ENCODE results near the gene CPEB3. TPM values are rescaled to one million over a fixed set of nuclear protein-coding genes. Genes with fewer than 3 reads are reported as not detected.
A peak's percentile ranks its signal among the peaks of the same experiment; 100 is the strongest.

CPEB3 gene
- total RNA-seq, 1 experiment from 2014 or later, result 2.4 TPM

GRCh38 chr10:92304061-92304460 lies 13.2 kb upstream of the CPEB3 start:
- no peak overlapping the region for H3K27ac ChIP-seq (ENCODE audit: low read length)

GRCh38 chr10:92303096-92303495 lies 12.2 kb upstream of the CPEB3 start:
- Histone ChIP-seq H3K27me3 (ENCODE audit: control insufficient read depth, insufficient read depth, low read length) (no peaks in the 10 kb centered on the region), H3K27ac (ENCODE audit: low read length) (no peak overlapping the region)

More at GRCh38 chr10:92304061-92304460, 13.2 kb upstream of the CPEB3 start:
- in situ Hi-C loops (cut with HindIII; ENCODE audit: low pct_unique_long_range_greater_than_20kb, low sequenced_read_pairs), result no loop called here
- CTCF ChIA-PET, result interaction anchor here (0.6 kb wide), 1 partner anchor 34 kb away, joined by 3 read pairs; no protein-coding TSS in a partner anchor
- ATAC-seq (no peak), DNase-seq (ENCODE audit: low read depth, low spot score) (no peak)
- BruUV-seq (replicated peaks), result no TSS peak
- Histone ChIP-seq H3K4me1 (ENCODE audit: control insufficient read depth, insufficient read depth, low read length) (no peaks in the 10 kb centered on the region), H3K9me3 (ENCODE audit: control insufficient read depth, insufficient read depth, low read depth, low read length) (no peaks in the 10 kb centered on the region), H3K27me3 (ENCODE audit: control insufficient read depth, insufficient read depth, low read length) (no peaks in the 10 kb centered on the region), H3K36me3 (ENCODE audit: control insufficient read depth, insufficient read depth, low read length) (no peaks in the 10 kb centered on the region), H3K4me3 (ENCODE audit: low read depth in 2 of 2, low read length in 2 of 2) (no peak overlapping the region)
- intact Hi-C loops (cut with micrococcal nuclease; ENCODE audit: unreplicated experiment), result no loop called here
- TF ChIP-seq REST (IDR thresholded peaks at IDR 0.05; ENCODE audit: insufficient read depth in 1 of 2, low read depth in 2 of 2, low read length in 1 of 2) (no peak), TCF7L2 (IDR thresholded peaks at IDR 0.05; ENCODE audit: low read depth, low read length) (no peak), SIN3A (IDR thresholded peaks at IDR 0.05; ENCODE audit: borderline replicate concordance, insufficient read depth, low read depth, low read length) (no peak), POLR2AphosphoS5 (IDR thresholded peaks at IDR 0.05; ENCODE audit: low read depth, low read length) (no peak), CTCF (IDR thresholded peaks at IDR 0.05) (no peak)
- POLR2A ChIA-PET, result no interaction called here

More at GRCh38 chr10:92303096-92303495, 12.2 kb upstream of the CPEB3 start:
- intact Hi-C loops (cut with micrococcal nuclease; ENCODE audit: unreplicated experiment), result no loop called here
- H3K9me3 ChIP-seq (ENCODE audit: control insufficient read depth, insufficient read depth, low read depth, low read length), result no peaks in the 10 kb centered on the region
- in situ Hi-C loops (cut with HindIII; ENCODE audit: low pct_unique_long_range_greater_than_20kb, low sequenced_read_pairs), result no loop called here
- BruUV-seq (replicated peaks), result TSS peak; percentile 7
- ATAC-seq (no peak), DNase-seq (ENCODE audit: low read depth, low spot score) (no peak)
- H3K4me1 ChIP-seq (ENCODE audit: control insufficient read depth, insufficient read depth, low read length), result no peaks in the 10 kb centered on the region
- ChIA-PET POLR2A (interaction anchor here (1.0 kb wide), 1 partner anchor 11 kb away, joined by 6 read pairs; no protein-coding TSS in a partner anchor), CTCF (no interaction called here)
- H3K36me3 ChIP-seq (ENCODE audit: control insufficient read depth, insufficient read depth, low read length), result no peaks in the 10 kb centered on the region
- H3K4me3 ChIP-seq (ENCODE audit: low read depth in 2 of 2, low read length in 2 of 2), result no peak overlapping the region
- TF ChIP-seq TCF7L2 (IDR thresholded peaks at IDR 0.05; ENCODE audit: low read depth, low read length), result no peak
- TF ChIP-seq CTCF (IDR thresholded peaks at IDR 0.05), result no peak
- TF ChIP-seq POLR2AphosphoS5 (IDR thresholded peaks at IDR 0.05; ENCODE audit: low read depth, low read length), result no peak
- TF ChIP-seq REST (IDR thresholded peaks at IDR 0.05; ENCODE audit: insufficient read depth in 1 of 2, low read depth in 2 of 2, low read length in 1 of 2), result no peak
- no peak for TF ChIP-seq SIN3A (IDR thresholded peaks at IDR 0.05; ENCODE audit: borderline replicate concordance, insufficient read depth, low read depth, low read length)
